ENCODE results near the gene NLRC4. TPM values are rescaled to one million over a fixed set of nuclear protein-coding genes. Genes with fewer than 3 reads are reported as not detected.
"Not testable (repeated sequence)": the region's sequence is repeated elsewhere in the genome, so short reads cannot be mapped to it uniquely, and the experiment has no call there.

The NLRC4 gene
- total RNA-seq, 1 experiment from 2014 or later, result not detected

- H3K27me3 ChIP-seq (replicated peaks; ENCODE audit: insufficient read depth, low read depth, low read length, poor library complexity), result no peaks in the 10 kb centered on the region
- DNase-seq (ENCODE audit: low spot score), result no peak
- no peaks in the 10 kb centered on the region for H3K9me3 ChIP-seq (ENCODE audit: low read depth, low read length, poor library complexity, severe bottlenecking)
- no peak for TF ChIP-seq CTCF (conservative IDR thresholded peaks at IDR 0.05; ENCODE audit: low read depth, low read length)
- no peak for TF ChIP-seq EZH2 (IDR thresholded peaks at IDR 0.05; ENCODE audit: borderline replicate concordance, low read depth, low read length, poor library complexity, severe bottlenecking)
- no peaks in the 10 kb centered on the region for H3K36me3 ChIP-seq (ENCODE audit: insufficient read depth, low read length, poor library complexity, severe bottlenecking)
- ChIA-PET POLR2A (ENCODE audit: low non-redundant PET) (no interaction called here), CTCF (interaction anchor here (0.6 kb wide), 1 partner anchor 396 kb away, joined by 12 read pairs; no protein-coding TSS in a partner anchor)
- peak overlapping the region; percentile 76 for H3K27ac ChIP-seq (ENCODE audit: low read depth, low read length, poor library complexity, severe bottlenecking)
- intact Hi-C loops (cut with micrococcal nuclease; ENCODE audit: unreplicated experiment), result no loop called here
- no peaks in the 10 kb centered on the region for H3K4me1 ChIP-seq (ENCODE audit: insufficient read depth, low read length, poor library complexity, severe bottlenecking)
- peak overlapping the region; percentile 99 for H3K4me3 ChIP-seq (ENCODE audit: low read depth, low read length, poor library complexity, severe bottlenecking)
- TSS peak; percentile 95 for BruUV-seq (replicated peaks)
These were observed 12.6 kb upstream of the NLRC4 start for GRCh38 chr2:32277363-32277673.

- intact Hi-C loops (cut with micrococcal nuclease; ENCODE audit: unreplicated experiment); H3K27me3 ChIP-seq (replicated peaks; ENCODE audit: insufficient read depth, low read depth, low read length, poor library complexity); POLR2A ChIA-PET (ENCODE audit: low non-redundant PET); CTCF ChIA-PET; DNase-seq (ENCODE audit: low spot score); BruUV-seq (replicated peaks); H3K27ac ChIP-seq (ENCODE audit: low read depth, low read length, poor library complexity, severe bottlenecking); H3K4me3 ChIP-seq (ENCODE audit: low read depth, low read length, poor library complexity, severe bottlenecking); H3K36me3 ChIP-seq (ENCODE audit: insufficient read depth, low read length, poor library complexity, severe bottlenecking); H3K4me1 ChIP-seq (ENCODE audit: insufficient read depth, low read length, poor library complexity, severe bottlenecking); H3K9me3 ChIP-seq (ENCODE audit: low read depth, low read length, poor library complexity, severe bottlenecking): not testable (repeated sequence)
These were observed 11.1 kb upstream of the NLRC4 start for GRCh38 chr2:32275790-32276189.

GRCh38 chr2:32274289-32274688 lies 9.6 kb upstream of the NLRC4 start:
- DNase-seq (ENCODE audit: low spot score), result no peak
- H3K4me1 ChIP-seq (ENCODE audit: insufficient read depth, low read length, poor library complexity, severe bottlenecking), result no peaks in the 10 kb centered on the region
- no peak overlapping the region for H3K27ac ChIP-seq (ENCODE audit: low read depth, low read length, poor library complexity, severe bottlenecking)
- intact Hi-C loops (cut with micrococcal nuclease; ENCODE audit: unreplicated experiment), result no loop called here
- no peak overlapping the region for H3K4me3 ChIP-seq (ENCODE audit: low read depth, low read length, poor library complexity, severe bottlenecking)
- CTCF ChIA-PET, result no interaction called here
- no peaks in the 10 kb centered on the region for H3K27me3 ChIP-seq (replicated peaks; ENCODE audit: insufficient read depth, low read depth, low read length, poor library complexity)
- no peaks in the 10 kb centered on the region for H3K9me3 ChIP-seq (ENCODE audit: low read depth, low read length, poor library complexity, severe bottlenecking)
- H3K36me3 ChIP-seq (ENCODE audit: insufficient read depth, low read length, poor library complexity, severe bottlenecking), result no peaks in the 10 kb centered on the region
- no TSS peak for BruUV-seq (replicated peaks)
- POLR2A ChIA-PET (ENCODE audit: low non-redundant PET), result no interaction called here
- no peak for TF ChIP-seq CTCF (conservative IDR thresholded peaks at IDR 0.05; ENCODE audit: low read depth, low read length)
- no peak for TF ChIP-seq EZH2 (IDR thresholded peaks at IDR 0.05; ENCODE audit: borderline replicate concordance, low read depth, low read length, poor library complexity, severe bottlenecking)

- Histone ChIP-seq H3K27me3 (replicated peaks; ENCODE audit: insufficient read depth, low read depth, low read length, poor library complexity) (no peaks in the 10 kb centered on the region), H3K27ac (ENCODE audit: low read depth, low read length, poor library complexity, severe bottlenecking) (no peak overlapping the region), H3K36me3 (ENCODE audit: insufficient read depth, low read length, poor library complexity, severe bottlenecking) (no peaks in the 10 kb centered on the region), H3K4me3 (ENCODE audit: low read depth, low read length, poor library complexity, severe bottlenecking) (no peak overlapping the region), H3K9me3 (ENCODE audit: low read depth, low read length, poor library complexity, severe bottlenecking) (no peaks in the 10 kb centered on the region), H3K4me1 (ENCODE audit: insufficient read depth, low read length, poor library complexity, severe bottlenecking) (no peaks in the 10 kb centered on the region)
- intact Hi-C loops (cut with micrococcal nuclease; ENCODE audit: unreplicated experiment), result no loop called here
- ChIA-PET POLR2A (ENCODE audit: low non-redundant PET) (no interaction called here), CTCF (interaction anchor here (0.7 kb wide), 1 partner anchor 574 kb away, joined by 3 read pairs; no protein-coding TSS in a partner anchor)
- no TSS peak for BruUV-seq (replicated peaks)
- DNase-seq (ENCODE audit: low spot score), result no peak
- TF ChIP-seq EZH2 (IDR thresholded peaks at IDR 0.05; ENCODE audit: borderline replicate concordance, low read depth, low read length, poor library complexity, severe bottlenecking), result no peak
These were observed 7.6 kb upstream of the NLRC4 start for GRCh38 chr2:32272279-32272678.

Data from A673 (cell line).